ENCODE measurements around the gene VILL. TPM values are rescaled to one million over a fixed set of nuclear protein-coding genes. Genes with fewer than 3 reads are reported as not detected.
A peak's percentile ranks its signal among the peaks of the same experiment; 100 is the strongest.

VILL gene
- total RNA-seq, 1 experiment from 2014 or later = 2.9 TPM

DNA sequence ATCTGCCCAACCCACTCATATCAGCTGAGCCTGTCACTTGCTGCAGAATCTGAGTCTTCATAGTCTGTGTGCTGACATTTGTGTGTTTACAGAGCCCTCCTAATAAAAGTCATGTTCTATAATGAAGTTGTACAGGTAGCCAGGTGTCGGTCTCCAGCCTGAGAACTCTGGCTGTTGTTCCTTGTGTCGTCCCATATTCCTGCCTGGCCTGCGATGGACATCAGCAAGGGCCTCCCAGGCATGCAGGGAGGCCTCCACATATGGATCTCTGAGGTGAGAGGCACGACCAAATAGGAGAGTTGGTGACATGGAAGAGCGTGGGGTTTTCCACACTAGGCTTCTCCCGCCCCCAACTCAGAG, 2.9 kb downstream of the VILL start:
- H3K27me3 ChIP-seq (replicated peaks; ENCODE audit: insufficient read depth, low read depth, low read length, poor library complexity) = no peaks in the 10 kb centered on the region
- H3K36me3 ChIP-seq (ENCODE audit: insufficient read depth, low read length, poor library complexity, severe bottlenecking) = no peaks in the 10 kb centered on the region
- no peak for DNase-seq (ENCODE audit: low spot score)
- intact Hi-C loops (cut with micrococcal nuclease; ENCODE audit: unreplicated experiment) = no loop called here
- peak overlapping the region; percentile 54 for H3K27ac ChIP-seq (ENCODE audit: low read depth, low read length, poor library complexity, severe bottlenecking)
- CTCF ChIA-PET = no interaction called here
- TF ChIP-seq, protein P1, sequence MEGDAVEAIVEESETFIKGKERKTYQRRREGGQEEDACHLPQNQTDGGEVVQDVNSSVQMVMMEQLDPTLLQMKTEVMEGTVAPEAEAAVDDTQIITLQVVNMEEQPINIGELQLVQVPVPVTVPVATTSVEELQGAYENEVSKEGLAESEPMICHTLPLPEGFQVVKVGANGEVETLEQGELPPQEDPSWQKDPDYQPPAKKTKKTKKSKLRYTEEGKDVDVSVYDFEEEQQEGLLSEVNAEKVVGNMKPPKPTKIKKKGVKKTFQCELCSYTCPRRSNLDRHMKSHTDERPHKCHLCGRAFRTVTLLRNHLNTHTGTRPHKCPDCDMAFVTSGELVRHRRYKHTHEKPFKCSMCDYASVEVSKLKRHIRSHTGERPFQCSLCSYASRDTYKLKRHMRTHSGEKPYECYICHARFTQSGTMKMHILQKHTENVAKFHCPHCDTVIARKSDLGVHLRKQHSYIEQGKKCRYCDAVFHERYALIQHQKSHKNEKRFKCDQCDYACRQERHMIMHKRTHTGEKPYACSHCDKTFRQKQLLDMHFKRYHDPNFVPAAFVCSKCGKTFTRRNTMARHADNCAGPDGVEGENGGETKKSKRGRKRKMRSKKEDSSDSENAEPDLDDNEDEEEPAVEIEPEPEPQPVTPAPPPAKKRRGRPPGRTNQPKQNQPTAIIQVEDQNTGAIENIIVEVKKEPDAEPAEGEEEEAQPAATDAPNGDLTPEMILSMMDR (conservative IDR thresholded peaks at IDR 0.05; ENCODE audit: low read depth, low read length) = no peak
- TF ChIP-seq EZH2 (IDR thresholded peaks at IDR 0.05; ENCODE audit: borderline replicate concordance, low read depth, low read length, poor library complexity, severe bottlenecking) = no peak
- peak overlapping the region; percentile 57 for H3K4me3 ChIP-seq (ENCODE audit: low read depth, low read length, poor library complexity, severe bottlenecking)
- POLR2A ChIA-PET (ENCODE audit: low non-redundant PET) = no interaction called here
- H3K4me1 ChIP-seq (ENCODE audit: insufficient read depth, low read length, poor library complexity, severe bottlenecking) = peaks cover 2% of the 10 kb centered on the region
- no peaks in the 10 kb centered on the region for H3K9me3 ChIP-seq (ENCODE audit: low read depth, low read length, poor library complexity, severe bottlenecking)
- BruUV-seq (replicated peaks) = no TSS peak

DNA sequence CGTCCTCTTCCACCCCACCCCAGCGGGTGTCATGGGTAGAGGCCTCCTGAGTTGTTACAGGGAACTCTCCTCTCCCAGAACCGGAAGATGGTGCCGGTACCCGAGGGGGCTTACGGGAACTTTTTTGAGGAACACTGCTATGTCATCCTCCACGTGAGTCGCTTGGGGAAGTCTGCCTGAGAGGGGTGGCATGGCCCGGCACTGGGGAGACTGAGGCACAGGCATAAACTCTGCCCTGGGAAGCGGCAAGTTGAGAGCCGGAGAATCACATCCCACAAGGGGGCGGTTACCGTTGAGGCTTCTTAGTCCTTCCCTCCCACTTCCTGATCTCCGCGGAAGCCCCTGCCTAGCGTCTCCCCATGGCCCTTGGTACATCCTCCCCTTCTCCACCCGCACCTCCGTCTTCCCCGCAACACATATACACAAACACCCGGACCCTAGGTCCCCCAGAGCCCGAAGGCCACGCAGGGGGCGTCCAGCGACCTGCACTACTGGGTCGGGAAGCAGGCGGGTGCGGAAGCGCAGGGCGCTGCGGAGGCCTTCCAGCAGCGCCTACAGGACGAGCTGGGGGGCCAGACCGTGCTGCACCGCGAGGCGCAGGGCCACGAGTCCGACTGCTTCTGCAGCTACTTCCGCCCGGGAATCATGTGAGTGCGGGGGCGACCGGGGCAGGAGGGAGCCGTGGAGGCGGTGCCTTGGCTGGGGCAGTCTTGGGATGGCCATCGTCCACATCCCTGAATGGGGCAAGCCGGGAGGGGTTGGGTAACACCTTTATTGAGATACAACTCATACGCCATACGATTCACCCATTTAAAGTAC, 3.4 kb downstream of the VILL start:
- Histone ChIP-seq H3K4me1 (ENCODE audit: insufficient read depth, low read length, poor library complexity, severe bottlenecking) (peaks cover 5% of the 10 kb centered on the region), H3K4me3 (ENCODE audit: low read depth, low read length, poor library complexity, severe bottlenecking) (peak overlapping the region; percentile 57), H3K27me3 (replicated peaks; ENCODE audit: insufficient read depth, low read depth, low read length, poor library complexity) (no peaks in the 10 kb centered on the region), H3K36me3 (ENCODE audit: insufficient read depth, low read length, poor library complexity, severe bottlenecking) (no peaks in the 10 kb centered on the region), H3K27ac (ENCODE audit: low read depth, low read length, poor library complexity, severe bottlenecking) (peak overlapping the region; percentile 54), H3K9me3 (ENCODE audit: low read depth, low read length, poor library complexity, severe bottlenecking) (no peaks in the 10 kb centered on the region)
- TF ChIP-seq, protein P1 (conservative IDR thresholded peaks at IDR 0.05; ENCODE audit: low read depth, low read length) = no peak
- no peak for TF ChIP-seq EZH2 (IDR thresholded peaks at IDR 0.05; ENCODE audit: borderline replicate concordance, low read depth, low read length, poor library complexity, severe bottlenecking)
- intact Hi-C loops (cut with micrococcal nuclease; ENCODE audit: unreplicated experiment) = no loop called here
- DNase-seq (ENCODE audit: low spot score) = peak; percentile 67
- TSS peak; percentile 64 for BruUV-seq (replicated peaks)
- ChIA-PET CTCF (interaction anchor here (0.9 kb wide), 1 partner anchor 26 kb away, joined by 3 read pairs; no protein-coding TSS in a partner anchor), POLR2A (ENCODE audit: low non-redundant PET) (no interaction called here)

DNA sequence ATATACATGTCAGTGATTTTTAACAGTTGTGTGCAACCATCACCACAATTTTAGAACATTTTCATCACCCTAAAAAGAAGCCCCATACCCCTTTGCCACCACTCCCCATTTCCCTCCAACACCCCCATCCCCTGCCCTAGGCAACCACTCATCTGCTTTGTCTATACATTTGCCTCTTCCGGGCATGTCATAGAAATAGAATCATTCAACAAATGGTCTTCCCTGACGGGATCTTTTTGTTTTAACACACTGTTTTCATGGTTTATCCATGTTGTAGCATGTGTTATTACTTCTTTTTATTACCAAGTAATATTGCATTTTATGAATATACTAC, 4.0 kb downstream of the VILL start:
- H3K9me3 ChIP-seq (ENCODE audit: low read depth, low read length, poor library complexity, severe bottlenecking) = no peaks in the 10 kb centered on the region
- peak overlapping the region; percentile 57 for H3K4me3 ChIP-seq (ENCODE audit: low read depth, low read length, poor library complexity, severe bottlenecking)
- no peaks in the 10 kb centered on the region for H3K36me3 ChIP-seq (ENCODE audit: insufficient read depth, low read length, poor library complexity, severe bottlenecking)
- POLR2A ChIA-PET (ENCODE audit: low non-redundant PET) = no interaction called here
- H3K27me3 ChIP-seq (replicated peaks; ENCODE audit: insufficient read depth, low read depth, low read length, poor library complexity) = no peaks in the 10 kb centered on the region
- TF ChIP-seq EZH2 (IDR thresholded peaks at IDR 0.05; ENCODE audit: borderline replicate concordance, low read depth, low read length, poor library complexity, severe bottlenecking) = no peak
- TF ChIP-seq, protein P1 (conservative IDR thresholded peaks at IDR 0.05; ENCODE audit: low read depth, low read length) = no peak
- H3K4me1 ChIP-seq (ENCODE audit: insufficient read depth, low read length, poor library complexity, severe bottlenecking) = peaks cover 5% of the 10 kb centered on the region
- CTCF ChIA-PET = interaction anchor here (0.9 kb wide), 1 partner anchor 27 kb away, joined by 3 read pairs; no protein-coding TSS in a partner anchor
- peak overlapping the region; percentile 54 for H3K27ac ChIP-seq (ENCODE audit: low read depth, low read length, poor library complexity, severe bottlenecking)
- BruUV-seq (replicated peaks) = no TSS peak
- DNase-seq (ENCODE audit: low spot score) = no peak
- intact Hi-C loops (cut with micrococcal nuclease; ENCODE audit: unreplicated experiment) = no loop called here
